ENCODE measurements around the gene CTU1.
"Not testable (repeated sequence)": the region's sequence is repeated elsewhere in the genome, so short reads cannot be mapped to it uniquely, and the experiment has no call there.

CTU1 gene

GRCh38 chr19:51108066-51108804, at the start of gene CTU1:
TSS of gene CTU1 (minus strand) at chr19:51108409. CDS start at chr19:51104569, 3,840 bp downstream.
- DNase-seq = peak; percentile 98 to 99

- no peak for DNase-seq
Measured at GRCh38 chr19:51157265-51157664, 49.1 kb upstream of the CTU1 start.

GRCh38 chr19:51156710-51157109, 48.5 kb upstream of the CTU1 start:
- DNase-seq = no peak

GRCh38 chr19:51150627-51151026, 42.4 kb upstream of the CTU1 start:
- no peak for DNase-seq

- DNase-seq = no peak
Measured at GRCh38 chr19:51148580-51148979, 40.4 kb upstream of the CTU1 start.

GRCh38 chr19:51147663-51148062, 39.5 kb upstream of the CTU1 start:
- DNase-seq = no peak

GRCh38 chr19:51146751-51147150, 38.5 kb upstream of the CTU1 start:
- DNase-seq = no peak

GRCh38 chr19:51145916-51146493, 37.8 kb upstream of the CTU1 start:
- no peak for DNase-seq

- no peak for DNase-seq
Measured at GRCh38 chr19:51144482-51145045, 36.4 kb upstream of the CTU1 start.

GRCh38 chr19:51143486-51143885, 35.3 kb upstream of the CTU1 start:
- DNase-seq = no peak

GRCh38 chr19:51142809-51143475, 34.7 kb upstream of the CTU1 start:
- DNase-seq = not testable (repeated sequence)

- DNase-seq = no peak
Measured at GRCh38 chr19:51142119-51142518, 33.9 kb upstream of the CTU1 start, which contains the start of gene SIGLEC7. TSS of gene SIGLEC7 (plus strand) at chr19:51142301. CDS start at chr19:51142370, 69 bp downstream.

GRCh38 chr19:51141181-51141580, 33.0 kb upstream of the CTU1 start:
- no peak for DNase-seq

- DNase-seq = no peak
Measured at GRCh38 chr19:51140441-51140840, 32.2 kb upstream of the CTU1 start.

GRCh38 chr19:51139299-51140014, 31.2 kb upstream of the CTU1 start:
- peak in 1 of 2 donors; percentile 19 for DNase-seq

- no peak for DNase-seq
Measured at GRCh38 chr19:51138549-51138979, 30.4 kb upstream of the CTU1 start.

GRCh38 chr19:51137792-51138425, 29.7 kb upstream of the CTU1 start:
- DNase-seq = no peak

- DNase-seq = no peak
Measured at GRCh38 chr19:51136851-51137551, 28.8 kb upstream of the CTU1 start.

GRCh38 chr19:51135986-51136762, 28.0 kb upstream of the CTU1 start:
- DNase-seq = no peak

GRCh38 chr19:51135004-51135403, 26.8 kb upstream of the CTU1 start:
- DNase-seq = no peak

All from hippocampal formation (tissue), 2 donors.